Neural cell (in vitro differentiated cells): ENCODE results near the gene NPTXR.

Experiments
- CTCF ChIP-seq: fragments of 450-650 bp; IDR thresholded peaks from 2 replicates; pipeline ENCODE4 v1.5.1; 2014; ENCODE audit warnings: antibody characterized with exemption, mild to moderate bottlenecking, moderate library complexity; ENCODE audit not compliant: poor library complexity, severe bottlenecking
- EP300 ChIP-seq: fragments of 450-650 bp; conservative IDR thresholded peaks from 2 replicates; pipeline ENCODE4 v1.6.1; 2014; ENCODE audit warnings: antibody characterized with exemption, mild to moderate bottlenecking, moderate library complexity; ENCODE audit not compliant: poor library complexity, severe bottlenecking
- EZH2 ChIP-seq: fragments of 200-600, 300-800 bp; shearing (Covaris generic), sonication (generic); IDR thresholded peaks from 2 replicates; pipeline ENCODE4 v1.6.1; 2014; ENCODE audit warnings: antibody characterized with exemption, low read length, borderline replicate concordance, mild to moderate bottlenecking; ENCODE audit not compliant: insufficient read depth, poor library complexity, severe bottlenecking
- POLR2AphosphoS5 ChIP-seq: IDR thresholded peaks from 2 replicates; pipeline ENCODE4 v1.6.1; 2012
- RAD21 ChIP-seq: fragments of 450-650 bp; conservative IDR thresholded peaks from 2 replicates; pipeline ENCODE4 v1.6.1; 2014; ENCODE audit warnings: antibody characterized with exemption, mild to moderate bottlenecking, moderate library complexity
- REST ChIP-seq: IDR thresholded peaks from 2 replicates; pipeline ENCODE4 v1.6.1; 2012; ENCODE audit warnings: borderline replicate concordance

GRCh38 chr22:38869663-38870062, 25.8 kb upstream of the NPTXR start:
- TF ChIP-seq EZH2 (no peak), REST (no peak), CTCF (no peak), EP300 (no peak), POLR2AphosphoS5 (no peak), RAD21 (no peak)
